ENCODE data around the gene TRPM6. TPM values are rescaled to one million over a fixed set of nuclear protein-coding genes. Genes with fewer than 3 reads are reported as not detected.

Gene TRPM6
- total and polyA plus RNA-seq, 2 donors (not counting 3 experiments of a cell fraction or from before 2014, with no cell fraction given): 0.01 to 0.22 TPM

- Histone ChIP-seq H2AFZ (ENCODE audit: low read depth, low read length) (no peak overlapping the region), H3K36me3 (ENCODE audit: control insufficient read depth in 2 of 2, extremely low read depth in 1 of 2, insufficient read depth in 2 of 2, low read length in 2 of 2) (no peaks in the 10 kb centered on the region), H3K4me3 (replicated peaks in 1 of 3; ENCODE audit: insufficient read depth in 1 of 3, low read depth in 1 of 3, low read length in 3 of 3) (no peak overlapping the region), H3K9me1 (replicated peaks; ENCODE audit: control insufficient read depth, extremely low read depth, insufficient read depth, low read length) (no peaks in the 10 kb centered on the region), H3K9ac (replicated peaks; ENCODE audit: extremely low read depth, insufficient read depth, low read length) (no peak overlapping the region), H3K79me2 (ENCODE audit: control insufficient read depth, insufficient read depth, low read length) (no peaks in the 10 kb centered on the region), H4K20me1 (replicated peaks; ENCODE audit: control insufficient read depth, extremely low read depth, insufficient read depth, low read length) (no peaks in the 10 kb centered on the region), H3K4me2 (ENCODE audit: insufficient read depth, low read length) (no peak overlapping the region), H3K27ac (ENCODE audit: insufficient read depth, low read depth, low read length) (no peak overlapping the region), H3K27me3 (ENCODE audit: control insufficient read depth in 2 of 2, insufficient read depth in 2 of 2, low read length in 2 of 2) (no peaks in the 10 kb centered on the region), H3K4me1 (ENCODE audit: control insufficient read depth, extremely low read depth, insufficient read depth, low read length) (peaks cover 5% of the 10 kb centered on the region), H3K9me3 (replicated peaks; ENCODE audit: control insufficient read depth, insufficient read depth, low read length) (no peaks in the 10 kb centered on the region)
- BruUV-seq (replicated peaks): no TSS peak
- ChIA-PET CTCF (no interaction called here), POLR2A (no interaction called here)
- TF ChIP-seq GATA2 (IDR thresholded peaks at IDR 0.05; ENCODE audit: insufficient read depth, insufficient read length, low read depth, low read length) (no peak), MAX (IDR thresholded peaks at IDR 0.05; ENCODE audit: insufficient read depth, insufficient read length) (no peak), CTCF (IDR thresholded peaks at IDR 0.05; ENCODE audit: extremely low read depth in 1 of 2, insufficient read depth in 1 of 2, low read depth in 1 of 2, low read length in 2 of 2) (no peak), JUN (IDR thresholded peaks at IDR 0.05; ENCODE audit: borderline replicate concordance, insufficient read depth, insufficient read length, low read depth) (no peak), POLR2AphosphoS5 (IDR thresholded peaks at IDR 0.05; ENCODE audit: insufficient read depth, low read depth, low read length) (no peak), FOS (IDR thresholded peaks at IDR 0.05; ENCODE audit: borderline replicate concordance, insufficient read depth, low read length) (no peak), EZH2 (IDR thresholded peaks at IDR 0.05; ENCODE audit: borderline replicate concordance, low read depth, low read length, severe bottlenecking) (no peak)
- dilution Hi-C loops (cut with MboI; ENCODE audit: extremely low pct_ligation_motif_present, low sequenced_read_pairs) (no loop called here), intact Hi-C loops (cut with micrococcal nuclease) (no loop called here)
- DNase-seq (ENCODE audit: low read depth, low spot score) (no peak), FAIRE-seq (no peak)
Measured at GRCh38 chr9:74856989-74857388, 30.7 kb downstream of the TRPM6 start.

All from endothelial cell of umbilical vein (primary cell).